Bronchial epithelial cell (primary cell): ENCODE measurements around the gene TCF4. TPM values are rescaled to one million over a fixed set of nuclear protein-coding genes. Genes with fewer than 3 reads are reported as not detected.

Experiments
- DNase-seq: peaks from one replicate; pipeline ENCODE4 v3.0.0-alpha.2; 2010; ENCODE audit warnings: low read depth
- FAIRE-seq: peaks from 2 replicates; lab custom pipeline; 2011; peaks lifted over from hg19 to GRCh38; lab: Jason Lieb, UNC
- H3K27me3 ChIP-seq: 2 replicates; pipeline ENCODE4 v1.5.1; 2011; ENCODE audit warnings: low read length; ENCODE audit not compliant: control insufficient read depth, insufficient read depth
- H3K36me3 ChIP-seq: 2 replicates; pipeline ENCODE4 v1.5.1; 2011; ENCODE audit warnings: low read length; ENCODE audit not compliant: control insufficient read depth, insufficient read depth
- H3K4me3 ChIP-seq: 2 replicates; pipeline ENCODE4 v1.5.1; 2011; ENCODE audit warnings: mild to moderate bottlenecking, low read depth, low read length, control low read depth
- CTCF ChIP-seq: IDR thresholded peaks from 2 replicates; pipeline ENCODE4 v1.5.1; 2011; ENCODE audit warnings: mild to moderate bottlenecking, moderate library complexity, low read length, control low read depth, inconsistent platforms; ENCODE audit not compliant: insufficient read depth, severe bottlenecking
- total RNA-seq: library from RNA; depleted of rRNA; stranded (reverse); fragments of >200 nt; gene quantifications from 2 replicates; pipeline ENCODE4 v1.2.1, GENCODE V29; 2014

The TCF4 gene
- total RNA-seq, 1 donor from 2014 or later = 10.0 TPM

DNA sequence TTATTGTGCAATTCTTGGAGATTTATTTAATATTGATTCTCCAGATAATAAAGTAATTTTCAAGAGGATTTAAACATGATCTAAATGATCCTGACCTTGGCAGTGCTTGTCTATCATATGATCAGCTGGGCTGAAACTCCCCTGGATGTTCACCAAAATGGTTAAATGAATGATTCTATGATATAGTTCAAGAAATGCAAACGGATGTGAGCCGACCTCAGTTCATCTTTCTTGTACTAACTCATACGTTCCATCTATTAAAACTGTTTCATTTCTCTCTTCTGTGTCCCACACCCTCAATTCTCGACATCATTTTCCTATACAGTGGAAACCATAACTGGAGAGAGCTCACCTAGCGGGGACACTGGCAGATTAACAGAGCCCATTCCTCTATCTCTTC lies 347.0 kb downstream of the TCF4 start:
- H3K27me3 ChIP-seq = no peaks in the 10 kb centered on the region
- DNase-seq (no peak), FAIRE-seq (no peak)
- H3K4me3 ChIP-seq = no peak overlapping the region
- no peak for TF ChIP-seq CTCF
- H3K36me3 ChIP-seq = peaks cover 1% of the 10 kb centered on the region

- no peak overlapping the region for H3K4me3 ChIP-seq
- H3K27me3 ChIP-seq = no peaks in the 10 kb centered on the region
- H3K36me3 ChIP-seq = no peaks in the 10 kb centered on the region
- FAIRE-seq (no peak), DNase-seq (no peak)
- TF ChIP-seq CTCF = no peak
Measured at GRCh38 chr18:55239740-55240139, 348.3 kb downstream of the TCF4 start.

DNA sequence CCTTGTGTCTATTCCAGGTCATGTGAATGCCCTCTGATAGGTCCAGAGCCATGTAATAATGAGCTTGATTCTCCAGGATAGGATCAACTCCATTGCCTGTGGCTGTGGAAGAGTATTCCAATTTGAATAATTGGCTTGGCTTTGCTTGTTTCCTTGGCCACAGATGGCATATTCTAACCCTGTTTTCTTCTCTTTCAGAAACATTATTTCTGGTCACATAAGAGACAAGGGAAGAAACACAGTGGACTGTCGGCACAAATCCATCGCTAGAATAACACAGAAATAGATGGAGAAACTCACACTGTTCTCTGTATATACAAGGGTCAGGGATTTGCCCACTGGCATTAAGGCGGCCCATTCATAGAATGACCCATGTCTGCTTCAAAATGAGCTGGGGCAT lies 350.3 kb downstream of the TCF4 start:
- TF ChIP-seq CTCF = no peak
- no peak overlapping the region for H3K4me3 ChIP-seq
- no peak for DNase-seq
- no peak for FAIRE-seq
- H3K27me3 ChIP-seq = no peaks in the 10 kb centered on the region
- peaks cover 2% of the 10 kb centered on the region for H3K36me3 ChIP-seq

DNA sequence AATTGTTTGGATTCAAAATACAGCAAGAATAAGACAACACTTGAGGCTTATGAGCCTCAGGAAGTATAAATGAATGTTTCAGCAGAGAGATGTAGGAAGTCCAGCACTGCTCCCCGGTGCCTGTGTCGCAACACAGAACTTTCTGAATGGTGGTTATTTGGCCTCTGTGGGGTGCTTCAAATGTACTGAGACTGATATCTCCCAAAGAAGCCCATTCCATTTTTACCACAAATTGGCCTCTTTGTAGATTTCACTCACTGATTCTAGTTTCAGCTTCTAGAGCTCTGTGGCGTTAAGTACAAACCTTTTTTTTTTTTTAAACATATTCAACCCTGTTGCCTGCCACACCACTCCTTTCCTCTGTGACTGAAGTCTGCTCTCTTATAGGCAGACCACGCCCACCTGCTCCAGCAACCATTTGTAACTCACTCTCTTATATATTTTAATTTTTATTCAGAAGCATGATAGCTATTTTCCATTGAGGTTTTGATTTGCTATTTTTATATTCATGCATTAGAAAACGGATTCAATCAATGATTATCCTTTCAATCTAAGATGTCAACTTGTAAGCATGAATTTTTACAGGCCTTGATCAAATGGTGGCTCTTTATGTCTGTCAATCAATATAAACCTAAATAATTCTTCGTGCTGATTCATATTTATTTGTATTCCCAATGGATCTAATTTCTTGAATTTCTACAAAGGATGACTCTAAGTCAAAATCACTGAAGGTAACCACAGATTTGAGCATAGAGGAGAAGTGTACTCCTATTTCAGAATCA lies 351.7 kb downstream of the TCF4 start:
- no peak for TF ChIP-seq CTCF
- FAIRE-seq (no peak), DNase-seq (no peak)
- no peak overlapping the region for H3K4me3 ChIP-seq
- H3K36me3 ChIP-seq = peaks cover 4% of the 10 kb centered on the region
- H3K27me3 ChIP-seq = no peaks in the 10 kb centered on the region

DNA sequence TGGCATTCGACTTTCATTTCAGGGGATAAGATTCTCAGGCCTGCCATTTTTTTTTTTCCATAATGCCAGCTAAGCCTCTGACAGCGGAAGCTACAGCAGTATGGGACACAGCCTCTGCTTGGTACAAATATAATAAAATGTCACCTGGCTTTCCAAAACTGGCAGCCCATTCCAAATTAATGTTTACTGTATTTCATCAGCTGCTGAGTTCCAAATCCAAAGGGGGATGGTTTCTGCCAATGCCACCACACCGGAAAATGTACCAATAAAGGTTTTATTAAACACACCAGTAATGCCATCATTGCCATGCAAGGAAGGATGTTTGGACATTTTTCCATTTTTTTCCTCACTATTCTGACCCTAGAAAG lies 352.9 kb downstream of the TCF4 start:
- H3K27me3 ChIP-seq = no peaks in the 10 kb centered on the region
- no peak for DNase-seq
- H3K4me3 ChIP-seq = no peak overlapping the region
- no peak for TF ChIP-seq CTCF
- H3K36me3 ChIP-seq = peaks cover 4% of the 10 kb centered on the region
- no peak for FAIRE-seq

DNA sequence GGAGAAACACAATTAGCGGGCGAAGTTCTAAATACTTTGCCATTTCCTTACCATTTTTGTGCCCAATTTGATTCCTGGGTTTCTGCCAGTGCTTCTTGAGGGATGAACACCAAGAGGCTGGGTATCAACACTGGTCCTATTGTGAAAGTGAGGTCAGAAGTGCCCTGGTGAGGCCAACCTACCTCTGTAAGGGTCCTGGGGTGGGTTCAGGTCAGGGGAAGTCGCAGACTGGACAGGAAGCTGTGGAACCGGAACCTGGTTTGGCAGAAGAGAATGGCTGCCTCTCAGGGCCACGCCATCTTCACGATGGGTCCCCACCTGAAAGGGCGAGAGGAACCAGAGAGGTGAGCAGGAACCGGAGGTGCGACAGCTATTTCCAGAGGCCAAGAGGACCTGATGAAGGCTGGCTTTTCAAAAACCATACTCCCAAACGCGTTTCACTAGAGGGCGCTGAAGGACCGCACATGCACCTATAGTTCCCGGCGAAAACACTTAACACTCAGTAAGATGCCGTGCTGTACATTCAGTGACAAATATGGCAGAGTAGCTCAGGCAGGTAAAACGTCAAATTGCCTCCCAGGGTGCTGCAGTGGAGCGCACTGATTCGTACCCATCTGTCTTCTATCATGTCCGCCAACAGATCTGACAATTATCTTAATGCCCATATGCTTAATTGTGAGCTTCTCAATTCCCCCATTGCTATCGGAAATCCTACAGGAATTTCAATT lies 353.5 kb downstream of the TCF4 start:
- DNase-seq = peak; percentile 69
- TF ChIP-seq CTCF = peak; percentile 92
- peak; percentile 64 for FAIRE-seq

More for the DNA sequence above, 353.5 kb downstream of the TCF4 start:
- Histone ChIP-seq H3K4me3 (no peak overlapping the region), H3K36me3 (peaks cover 4% of the 10 kb centered on the region), H3K27me3 (no peaks in the 10 kb centered on the region)
